ENCODE data around the gene ERFL. TPM values are rescaled to one million over a fixed set of nuclear protein-coding genes. Genes with fewer than 3 reads are reported as not detected.

ERFL gene
- total RNA-seq, 2 donors from 2014 or later: 0.36 to 1.9 TPM

GRCh38 chr19:41872384-41872774, 55.9 kb downstream of the ERFL start:
- peaks cover 4% of the 10 kb centered on the region for H3K4me1 ChIP-seq (replicated peaks)
- peaks cover 0 to 15% of the 10 kb centered on the region in 2 donors for H3K36me3 ChIP-seq
- H3K27me3 ChIP-seq (replicated peaks; ENCODE audit: insufficient read depth): no peaks in the 10 kb centered on the region
- no peak for DNase-seq (ENCODE audit: low spot score)
- H3K27ac ChIP-seq: no peak overlapping the region
- no peak overlapping the region for H3K4me3 ChIP-seq
- 89% methylated on average over 12 of the region's 12 CpGs for WGBS
- H3K9me3 ChIP-seq: no peaks in the 10 kb centered on the region
- no peak for TF ChIP-seq POLR2AphosphoS5 (IDR thresholded peaks at IDR 0.05)
- TF ChIP-seq POLR2A (IDR thresholded peaks at IDR 0.05): no peak
- TF ChIP-seq, protein P1, sequence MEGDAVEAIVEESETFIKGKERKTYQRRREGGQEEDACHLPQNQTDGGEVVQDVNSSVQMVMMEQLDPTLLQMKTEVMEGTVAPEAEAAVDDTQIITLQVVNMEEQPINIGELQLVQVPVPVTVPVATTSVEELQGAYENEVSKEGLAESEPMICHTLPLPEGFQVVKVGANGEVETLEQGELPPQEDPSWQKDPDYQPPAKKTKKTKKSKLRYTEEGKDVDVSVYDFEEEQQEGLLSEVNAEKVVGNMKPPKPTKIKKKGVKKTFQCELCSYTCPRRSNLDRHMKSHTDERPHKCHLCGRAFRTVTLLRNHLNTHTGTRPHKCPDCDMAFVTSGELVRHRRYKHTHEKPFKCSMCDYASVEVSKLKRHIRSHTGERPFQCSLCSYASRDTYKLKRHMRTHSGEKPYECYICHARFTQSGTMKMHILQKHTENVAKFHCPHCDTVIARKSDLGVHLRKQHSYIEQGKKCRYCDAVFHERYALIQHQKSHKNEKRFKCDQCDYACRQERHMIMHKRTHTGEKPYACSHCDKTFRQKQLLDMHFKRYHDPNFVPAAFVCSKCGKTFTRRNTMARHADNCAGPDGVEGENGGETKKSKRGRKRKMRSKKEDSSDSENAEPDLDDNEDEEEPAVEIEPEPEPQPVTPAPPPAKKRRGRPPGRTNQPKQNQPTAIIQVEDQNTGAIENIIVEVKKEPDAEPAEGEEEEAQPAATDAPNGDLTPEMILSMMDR (IDR thresholded peaks at IDR 0.05): no peak
- intact Hi-C loops (cut with DNase I): no loop called here

GRCh38 chr19:41871573-41872383, 56.5 kb downstream of the ERFL start:
- H3K27me3 ChIP-seq (replicated peaks; ENCODE audit: insufficient read depth): no peaks in the 10 kb centered on the region
- intact Hi-C loops (cut with DNase I): no loop called here
- TF ChIP-seq POLR2A (IDR thresholded peaks at IDR 0.05) (no peak), POLR2AphosphoS5 (IDR thresholded peaks at IDR 0.05) (no peak)
- TF ChIP-seq, protein P1 (IDR thresholded peaks at IDR 0.05): no peak
- peaks cover 4% of the 10 kb centered on the region for H3K4me1 ChIP-seq (replicated peaks)
- H3K4me3 ChIP-seq: no peak overlapping the region
- DNase-seq (ENCODE audit: low spot score): no peak
- peaks cover 0 to 15% of the 10 kb centered on the region in 2 donors for H3K36me3 ChIP-seq
- H3K27ac ChIP-seq: no peak overlapping the region
- H3K9me3 ChIP-seq: no peaks in the 10 kb centered on the region
- 66% methylated on average over 16 of the region's 16 CpGs for WGBS

DNA sequence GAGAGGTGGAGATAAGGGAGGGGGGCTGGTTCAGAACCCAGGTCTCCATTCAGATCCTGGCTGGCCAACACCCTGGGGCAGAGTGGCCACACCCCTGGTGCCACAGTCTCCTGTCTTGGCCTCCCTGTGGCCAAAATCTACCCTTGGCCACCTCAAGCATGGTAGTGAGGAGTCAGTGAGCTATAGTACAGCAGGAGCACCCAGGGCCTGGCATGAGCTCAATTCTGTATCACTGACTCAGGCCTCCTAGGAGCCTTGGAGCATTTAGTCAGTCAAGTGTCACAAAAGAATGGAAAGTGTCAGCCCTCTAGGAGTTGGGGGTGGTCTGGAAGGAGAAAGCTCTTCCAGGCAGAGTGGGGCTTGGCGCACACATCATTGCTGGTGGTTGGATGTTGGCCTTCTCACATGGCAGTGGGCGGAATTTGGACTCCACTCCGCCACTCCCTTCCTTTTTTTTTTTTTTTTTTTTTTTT, 57.8 kb downstream of the ERFL start:
- Histone ChIP-seq H3K36me3 (peaks cover 0 to 15% of the 10 kb centered on the region in 2 donors), H3K27ac (no peak overlapping the region)
- no peak for DNase-seq (ENCODE audit: low spot score)

DNA sequence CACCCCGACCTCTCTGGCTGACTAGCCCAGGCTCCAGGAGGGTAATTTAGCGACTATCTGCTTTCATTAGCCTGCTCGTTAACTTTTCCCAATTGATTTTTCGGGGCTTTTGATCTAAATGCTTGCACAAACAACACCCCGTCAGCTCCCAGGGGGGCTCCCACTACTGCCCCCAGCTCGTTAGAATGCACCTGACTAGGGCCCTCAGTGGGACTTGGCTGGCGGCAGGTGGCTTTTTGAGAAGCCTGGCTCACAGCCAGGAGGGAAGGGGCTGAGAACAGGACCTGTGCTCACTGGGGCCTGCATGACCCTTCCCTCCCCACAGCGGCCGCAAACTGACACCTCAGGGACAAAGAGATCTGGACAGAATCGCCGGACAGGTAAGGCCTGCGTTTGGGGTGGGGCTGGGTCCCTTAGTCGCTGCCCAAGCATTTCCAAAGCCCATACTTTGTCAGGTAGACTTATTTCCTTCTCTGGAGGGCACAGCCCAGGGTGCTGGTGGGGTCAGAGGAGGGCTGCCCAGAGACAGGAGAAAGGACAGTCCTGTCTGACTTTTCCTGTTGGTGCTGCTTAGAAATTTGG, 58.8 kb downstream of the ERFL start:
- H3K27me3 ChIP-seq (replicated peaks; ENCODE audit: insufficient read depth): no peaks in the 10 kb centered on the region
- H3K4me3 ChIP-seq: no peak overlapping the region
- peaks cover 0 to 15% of the 10 kb centered on the region in 2 donors for H3K36me3 ChIP-seq
- H3K27ac ChIP-seq: no peak overlapping the region
- no peaks in the 10 kb centered on the region for H3K9me3 ChIP-seq
- intact Hi-C loops (cut with DNase I): no loop called here
- peaks cover 4% of the 10 kb centered on the region for H3K4me1 ChIP-seq (replicated peaks)
- 73% methylated on average over 13 of the region's 13 CpGs for whole genome bisulfite sequencing
- TF ChIP-seq, protein P1 (IDR thresholded peaks at IDR 0.05): no peak
- TF ChIP-seq POLR2A (IDR thresholded peaks at IDR 0.05): no peak
- TF ChIP-seq POLR2AphosphoS5 (IDR thresholded peaks at IDR 0.05): no peak
- no peak for DNase-seq (ENCODE audit: low spot score)

More for the DNA sequence above, 57.8 kb downstream of the ERFL start:
- WGBS: 53% methylated on average over 3 of the region's 3 CpGs
- peaks cover 4% of the 10 kb centered on the region for H3K4me1 ChIP-seq (replicated peaks)
- no peak overlapping the region for H3K4me3 ChIP-seq
- H3K9me3 ChIP-seq: no peaks in the 10 kb centered on the region
- no peaks in the 10 kb centered on the region for H3K27me3 ChIP-seq (replicated peaks; ENCODE audit: insufficient read depth)
- no peak for TF ChIP-seq POLR2A (IDR thresholded peaks at IDR 0.05)
- TF ChIP-seq, protein P1 (IDR thresholded peaks at IDR 0.05): no peak
- no peak for TF ChIP-seq POLR2AphosphoS5 (IDR thresholded peaks at IDR 0.05)
- intact Hi-C loops (cut with DNase I): no loop called here

Measured in prostate gland (tissue), 2 donors.